IMR-90 (cell line): Measurements from ENCODE around the gene CRB1. TPM values are rescaled to one million over a fixed set of nuclear protein-coding genes. Genes with fewer than 3 reads are reported as not detected.

Source experiments
- ATAC-seq: fragments of 200-7000 bp; cut with Tn5 transposase; 2 replicates; pipeline ENCODE4 v1.9.1; 2020; ENCODE audit warnings: low read depth, mild to moderate bottlenecking, moderate library complexity
- BruUV-seq: library from RNA; stranded (reverse); fragments of 400-500 nt; replicated peaks from 2 replicates; lab custom pipeline; 2021; lab: Mats Ljungman, UMichigan
- CTCF ChIA-PET: fragments of 300-600 bp; formaldehyde crosslinking; extraction: SDS; loops from one replicate; lab custom pipeline; 2021; ENCODE audit warnings: antibody characterized with exemption; lab: Yijun Ruan, JAX
- POLR2A ChIA-PET: fragments of 300-600 bp; sonication (Branson Sonifier 250); formaldehyde crosslinking; loops from one replicate; lab custom pipeline; 2022; ENCODE audit warnings: antibody characterized with exemption; ENCODE audit not compliant: unreplicated experiment; lab: Charles Lee
- DNase-seq: peaks from one replicate; pipeline ENCODE4 v3.0.0; 2013
- H2AFZ ChIP-seq: replicated peaks from 2 replicates; pipeline ENCODE3; 2013; ENCODE audit warnings: low read length, mild to moderate bottlenecking; ENCODE audit not compliant: poor library complexity
- H2AK5ac ChIP-seq: 2 replicates; pipeline ENCODE4 v1.6.1; 2013; ENCODE audit warnings: low read depth, low read length, inconsistent platforms
- H2AK9ac ChIP-seq: replicated peaks from 2 replicates; pipeline ENCODE3; 2013; ENCODE audit warnings: mild to moderate bottlenecking, low read depth, low read length, moderate library complexity; ENCODE audit not compliant: poor library complexity
- H2BK120ac ChIP-seq: 2 replicates; pipeline ENCODE4 v1.6.1; 2013; ENCODE audit warnings: low read depth, low read length, inconsistent platforms
- H2BK15ac ChIP-seq: 3 replicates; pipeline ENCODE4 v1.6.1; 2013; ENCODE audit warnings: low read depth, low read length, inconsistent platforms
- H2BK20ac ChIP-seq: 2 replicates; pipeline ENCODE4 v1.6.1; 2013; ENCODE audit warnings: low read depth, mild to moderate bottlenecking, inconsistent platforms, low read length, moderate library complexity
- H2BK5ac ChIP-seq: 2 replicates; pipeline ENCODE4 v1.6.1; 2013; ENCODE audit warnings: mild to moderate bottlenecking, low read depth, low read length, inconsistent platforms; ENCODE audit not compliant: poor library complexity, severe bottlenecking
- H3K14ac ChIP-seq: replicated peaks from 2 replicates; pipeline ENCODE4 v1.6.1; 2013; ENCODE audit warnings: low read depth, low read length, inconsistent platforms
- H3K18ac ChIP-seq: 2 replicates; pipeline ENCODE4 v1.6.1; 2013; ENCODE audit warnings: low read depth, low read length, control low read depth
- H3K23ac ChIP-seq: 2 replicates; pipeline ENCODE4 v1.6.1; 2013; ENCODE audit warnings: low read depth, low read length, inconsistent platforms
- H3K27ac ChIP-seq: 2 replicates; pipeline ENCODE4 v1.5.1; 2013; ENCODE audit warnings: mild to moderate bottlenecking, control low read depth, low read length; ENCODE audit not compliant: insufficient read depth
- H3K27me3 ChIP-seq: 2 replicates; pipeline ENCODE4 v1.6.1; 2013; ENCODE audit warnings: low read length; ENCODE audit not compliant: control insufficient read depth, insufficient read depth
- H3K36me3 ChIP-seq: 2 replicates; pipeline ENCODE4 v1.6.1; 2013; ENCODE audit warnings: low read length, mixed read lengths; ENCODE audit not compliant: control insufficient read depth, insufficient read depth
- H3K4ac ChIP-seq: 2 replicates; pipeline ENCODE4 v1.6.1; 2013; ENCODE audit warnings: low read depth, low read length, inconsistent platforms
- H3K4me1 ChIP-seq: 2 replicates; pipeline ENCODE4 v1.6.1; 2013; ENCODE audit warnings: low read length, mixed read lengths; ENCODE audit not compliant: control insufficient read depth, insufficient read depth
- H3K4me2 ChIP-seq: 2 replicates; pipeline ENCODE4 v1.6.1; 2013; ENCODE audit warnings: low read depth, mild to moderate bottlenecking, control low read depth, low read length, moderate library complexity
- H3K4me3 ChIP-seq: 2 replicates; pipeline ENCODE4 v1.5.1; 2013; ENCODE audit warnings: low read depth, mild to moderate bottlenecking, control low read depth, low read length, moderate library complexity; ENCODE audit not compliant: insufficient read depth
- H3K56ac ChIP-seq: 2 replicates; pipeline ENCODE4 v1.6.1; 2013; ENCODE audit warnings: low read length, inconsistent platforms; ENCODE audit not compliant: insufficient read depth; ENCODE audit errors: extremely low read depth
- H3K79me1 ChIP-seq, 2 experiments: 2 replicates each; pipeline ENCODE4 v1.6.1; 2013; ENCODE audit warnings: low read length in 2 of 2, inconsistent platforms in 1 of 2, low read depth in 1 of 2
- H3K9ac ChIP-seq: 2 replicates; pipeline ENCODE4 v1.6.1; 2013; ENCODE audit warnings: low read depth, low read length, control low read depth
- H3K9me1 ChIP-seq: 2 replicates; pipeline ENCODE4 v1.6.1; 2013; ENCODE audit warnings: low read length, inconsistent platforms; ENCODE audit not compliant: insufficient read depth
- H3K9me3 ChIP-seq: 2 replicates; pipeline ENCODE4 v1.6.1; 2013; ENCODE audit warnings: low read length; ENCODE audit not compliant: control insufficient read depth, insufficient read depth
- H4K20me1 ChIP-seq: 2 replicates; pipeline ENCODE4 v1.6.1; 2013; ENCODE audit warnings: low read length, inconsistent platforms; ENCODE audit not compliant: insufficient read depth
- H4K5ac ChIP-seq: 2 replicates; pipeline ENCODE4 v1.6.1; 2013; ENCODE audit warnings: mild to moderate bottlenecking, low read depth, low read length, control low read depth
- H4K8ac ChIP-seq, 2 experiments: 2 replicates each; pipeline ENCODE4 v1.6.1; 2013; ENCODE audit warnings: low read depth in 2 of 2, low read length in 2 of 2, control low read depth in 1 of 2, inconsistent platforms in 1 of 2
- H4K91ac ChIP-seq: 2 replicates; pipeline ENCODE4 v1.6.1; 2013; ENCODE audit warnings: low read depth, low read length, inconsistent platforms; ENCODE audit not compliant: insufficient read depth
- BHLHE40 ChIP-seq: fragments of 150-350 bp; IDR thresholded peaks from 2 replicates; pipeline ENCODE4 v1.6.1; 2016; ENCODE audit warnings: mild to moderate bottlenecking, low read depth, low read length
- MXI1 ChIP-seq: IDR thresholded peaks from 2 replicates; pipeline ENCODE4 v1.6.1; 2012; ENCODE audit warnings: low read depth, mild to moderate bottlenecking, low read length, moderate library complexity, borderline replicate concordance
- NFE2L2 ChIP-seq: fragments of 150-350 bp; IDR thresholded peaks from 2 replicates; pipeline ENCODE4 v1.6.1; 2016; ENCODE audit warnings: low read depth, mild to moderate bottlenecking, low read length
- RAD21 ChIP-seq: IDR thresholded peaks from 2 replicates; pipeline ENCODE4 v1.6.1; 2012; ENCODE audit warnings: low read length, improper control_type of control experiment
- dilution Hi-C: fragments of 300-500 bp; cut with HindIII; formaldehyde crosslinking; loops from one replicate; pipeline ENCODE4 v1.14.3; 2018; ENCODE audit warnings: low sequenced_read_pairs; ENCODE audit not compliant: unreplicated experiment
- in situ Hi-C: fragments of 300-500 bp; cut with MboI; formaldehyde crosslinking; loops from 3 replicates; pipeline ENCODE4 v1.14.3; 2019; ENCODE audit warnings: low sequenced_read_pairs, inconsistent platforms, mixed read lengths
- intact Hi-C: fragments of 100-400 bp; cut with micrococcal nuclease; formaldehyde crosslinking; loops from 2 replicates; pipeline ENCODE4 v1.10.0; 2022
- polyA plus RNA-seq, 3 experiments: library from polyadenylated mRNA; depleted of rRNA; stranded (reverse); fragments of >200 nt; gene quantifications; 2 replicates each; pipeline ENCODE4 v1.2.3, GENCODE V29; 2012; ENCODE audit warnings: low replicate concordance in 1 of 3
- total RNA-seq: library from RNA; depleted of rRNA; stranded (reverse); fragments of >200 nt; gene quantifications from 2 replicates; pipeline ENCODE4 v1.2.3, GENCODE V29; 2012
- TF ChIP-seq, protein P1 (sequence below): fragments of 150-350 bp; IDR thresholded peaks from 2 replicates; pipeline ENCODE4 v1.6.1; 2016; ENCODE audit warnings: low read depth, mild to moderate bottlenecking, low read length, moderate library complexity, borderline replicate concordance

The CRB1 gene
- total and polyA plus RNA-seq, 2 of the 4 experiments (the other 2 are of a cell fraction): not detected

DNA sequence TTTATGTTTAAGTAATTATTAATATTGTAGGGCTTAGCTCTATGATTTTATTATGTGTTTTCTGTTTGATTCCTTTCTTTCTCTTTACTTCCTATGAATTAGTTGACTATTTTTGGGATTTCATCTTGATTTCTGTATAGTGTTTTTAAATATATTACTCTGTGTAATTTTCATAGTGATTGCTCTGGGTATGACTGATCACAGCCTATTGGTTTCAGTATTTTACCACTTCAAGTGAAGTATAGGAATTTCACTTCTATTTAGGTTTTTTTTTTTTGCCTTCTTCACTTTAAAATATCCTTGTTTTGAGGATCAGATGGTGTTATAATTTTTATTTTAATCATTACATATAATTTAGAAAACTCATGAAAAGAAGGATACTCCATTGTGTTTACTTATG is 94.8 kb downstream of the CRB1 start:
- ATAC-seq (no peak), DNase-seq (no peak)
- Histone ChIP-seq H4K20me1 (no peaks in the 10 kb centered on the region), H2AK5ac (no peak overlapping the region), H2BK15ac (no peak overlapping the region), H4K91ac (no peak overlapping the region), H2BK120ac (no peak overlapping the region), H3K9me3 (no peaks in the 10 kb centered on the region), H3K27me3 (peaks cover 2% of the 10 kb centered on the region), H4K8ac (no peak overlapping the region), H3K4me1 (no peaks in the 10 kb centered on the region), H4K5ac (no peak overlapping the region), H3K9ac (no peak overlapping the region), H2AK9ac (no peak overlapping the region), H3K23ac (no peak overlapping the region), H3K14ac (no peak overlapping the region), H2AFZ (no peak overlapping the region), H3K9me1 (no peaks in the 10 kb centered on the region), H3K18ac (no peak overlapping the region), H2BK20ac (no peak overlapping the region), H3K4me3 (no peak overlapping the region), H2BK5ac (no peak overlapping the region), H3K79me1 (no peaks in the 10 kb centered on the region), H3K4me2 (no peak overlapping the region), H3K27ac (no peak overlapping the region), H3K36me3 (no peaks in the 10 kb centered on the region), H3K4ac (no peak overlapping the region), H3K56ac (no peak overlapping the region)
- in situ Hi-C loops: no loop called here
- TF ChIP-seq RAD21 (no peak), BHLHE40 (no peak), MXI1 (no peak), NFE2L2 (no peak)
- TF ChIP-seq, protein P1, sequence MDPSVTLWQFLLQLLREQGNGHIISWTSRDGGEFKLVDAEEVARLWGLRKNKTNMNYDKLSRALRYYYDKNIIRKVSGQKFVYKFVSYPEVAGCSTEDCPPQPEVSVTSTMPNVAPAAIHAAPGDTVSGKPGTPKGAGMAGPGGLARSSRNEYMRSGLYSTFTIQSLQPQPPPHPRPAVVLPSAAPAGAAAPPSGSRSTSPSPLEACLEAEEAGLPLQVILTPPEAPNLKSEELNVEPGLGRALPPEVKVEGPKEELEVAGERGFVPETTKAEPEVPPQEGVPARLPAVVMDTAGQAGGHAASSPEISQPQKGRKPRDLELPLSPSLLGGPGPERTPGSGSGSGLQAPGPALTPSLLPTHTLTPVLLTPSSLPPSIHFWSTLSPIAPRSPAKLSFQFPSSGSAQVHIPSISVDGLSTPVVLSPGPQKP: no peak
- CTCF ChIA-PET: no interaction called here
- BruUV-seq: no TSS peak
- POLR2A ChIA-PET: no interaction called here
- dilution Hi-C loops: no loop called here
- intact Hi-C loops: no loop called here
